ENCODE results near the gene PIK3R3.

DNA sequence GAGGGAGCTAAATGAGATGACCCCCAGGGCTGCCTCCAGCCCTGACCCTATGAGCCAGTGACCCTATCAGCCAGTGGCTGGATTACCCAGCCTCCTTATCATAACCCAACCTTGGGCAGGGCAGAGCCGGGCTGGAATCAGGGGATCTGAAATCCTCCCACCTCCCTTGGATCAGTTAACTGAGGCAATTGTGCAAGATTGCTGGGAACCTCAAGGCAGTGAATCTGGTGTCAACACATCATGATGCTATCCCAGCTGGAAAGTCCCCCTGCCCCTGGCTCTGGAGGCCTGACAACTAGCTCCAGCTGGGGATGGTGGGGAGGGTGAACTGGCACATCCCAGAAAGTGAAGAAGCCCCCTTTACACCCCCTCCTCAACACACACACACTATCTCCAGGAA, 36.0 kb upstream of the PIK3R3 start:
- TF ChIP-seq, protein P1, sequence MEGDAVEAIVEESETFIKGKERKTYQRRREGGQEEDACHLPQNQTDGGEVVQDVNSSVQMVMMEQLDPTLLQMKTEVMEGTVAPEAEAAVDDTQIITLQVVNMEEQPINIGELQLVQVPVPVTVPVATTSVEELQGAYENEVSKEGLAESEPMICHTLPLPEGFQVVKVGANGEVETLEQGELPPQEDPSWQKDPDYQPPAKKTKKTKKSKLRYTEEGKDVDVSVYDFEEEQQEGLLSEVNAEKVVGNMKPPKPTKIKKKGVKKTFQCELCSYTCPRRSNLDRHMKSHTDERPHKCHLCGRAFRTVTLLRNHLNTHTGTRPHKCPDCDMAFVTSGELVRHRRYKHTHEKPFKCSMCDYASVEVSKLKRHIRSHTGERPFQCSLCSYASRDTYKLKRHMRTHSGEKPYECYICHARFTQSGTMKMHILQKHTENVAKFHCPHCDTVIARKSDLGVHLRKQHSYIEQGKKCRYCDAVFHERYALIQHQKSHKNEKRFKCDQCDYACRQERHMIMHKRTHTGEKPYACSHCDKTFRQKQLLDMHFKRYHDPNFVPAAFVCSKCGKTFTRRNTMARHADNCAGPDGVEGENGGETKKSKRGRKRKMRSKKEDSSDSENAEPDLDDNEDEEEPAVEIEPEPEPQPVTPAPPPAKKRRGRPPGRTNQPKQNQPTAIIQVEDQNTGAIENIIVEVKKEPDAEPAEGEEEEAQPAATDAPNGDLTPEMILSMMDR (IDR thresholded peaks at IDR 0.05; ENCODE audit: insufficient read depth, low read length, poor library complexity, severe bottlenecking): no peak
- TF ChIP-seq EZH2phosphoT487 (conservative IDR thresholded peaks at IDR 0.05; ENCODE audit: low read length): no peak
